Measurements from ENCODE around the gene MACROD2.

Gene MACROD2

DNA sequence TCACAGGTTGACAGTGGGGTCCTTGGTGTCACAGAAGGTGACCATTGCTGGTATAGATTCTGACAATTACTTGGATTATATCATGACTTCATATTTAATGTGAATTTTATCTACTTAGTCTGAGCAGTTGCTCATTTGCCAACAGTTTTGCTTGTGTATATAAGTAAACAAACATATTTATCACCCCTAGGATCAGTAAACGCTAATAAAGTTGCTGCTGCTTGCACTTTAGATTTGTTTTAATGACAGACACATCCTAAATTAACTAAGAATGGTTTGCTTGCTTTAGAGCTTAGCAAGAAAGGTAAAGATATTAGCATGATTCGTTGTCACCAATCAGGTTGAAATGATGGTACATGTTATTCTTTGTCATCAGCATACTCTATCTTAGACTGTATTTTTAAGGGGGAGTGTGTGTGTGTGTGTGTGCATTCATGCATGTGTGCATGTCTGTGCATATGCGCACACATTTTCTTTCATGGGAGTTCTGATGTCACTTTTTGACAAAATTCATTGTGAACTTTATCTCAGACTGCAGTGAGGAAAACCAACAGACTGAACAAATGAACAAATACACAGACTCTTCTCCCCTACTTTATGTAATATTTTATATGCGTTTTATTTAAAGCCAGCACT, 1124.7 kb downstream of the MACROD2 start (continued):
- TF ChIP-seq ZNF146 (tag by site-specific recombination; IDR thresholded peaks at IDR 0.05) (no peak), ZNF501 (tag by site-specific recombination; IDR thresholded peaks at IDR 0.05) (no peak), SETDB1 (IDR thresholded peaks at IDR 0.05; ENCODE audit: insufficient read length, low read length) (no peak), BCL11B (tag by site-specific recombination; IDR thresholded peaks at IDR 0.05; ENCODE audit: low read depth) (no peak)

DNA sequence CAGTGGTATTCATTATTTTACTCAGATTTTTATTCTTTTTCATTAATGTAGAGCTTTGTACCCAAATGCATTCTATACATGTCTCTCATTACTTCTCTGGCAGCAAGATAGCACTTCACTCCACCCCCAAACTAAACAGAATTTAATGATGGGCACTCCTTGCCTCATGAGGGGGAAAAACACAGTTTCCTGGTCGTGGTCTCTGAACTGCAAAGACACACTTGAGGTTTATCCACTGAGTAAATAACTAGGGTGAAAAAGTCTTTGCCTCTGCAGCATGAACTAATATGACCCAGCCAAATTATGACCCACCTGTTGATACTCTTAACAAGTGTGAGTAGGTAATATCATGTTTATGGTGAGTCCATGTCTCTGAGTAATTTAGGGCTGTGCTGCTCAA, 1127.3 kb downstream of the MACROD2 start:
- CTCF ChIA-PET = interaction anchor here (0.7 kb wide), 1 partner anchor 146 kb away, joined by 3 read pairs; no protein-coding TSS in a partner anchor
- no peak overlapping the region for H3K27ac ChIP-seq (ENCODE audit: extremely low read depth, low read depth, low read length)
- POLR2A ChIA-PET = no interaction called here
- no peaks in the 10 kb centered on the region for H3K36me3 ChIP-seq (ENCODE audit: control insufficient read depth in 2 of 2, insufficient read depth in 1 of 2, low read length in 2 of 2)
- no peak for TF ChIP-seq ZNF660 (tag by site-specific recombination; IDR thresholded peaks at IDR 0.05)
- TF ChIP-seq SCRT2 (tag by site-specific recombination; IDR thresholded peaks at IDR 0.05) = peak; percentile 65
- no peak for TF ChIP-seq ZNF621 (tag by site-specific recombination; IDR thresholded peaks at IDR 0.05)
- TF ChIP-seq ZNF585B (tag by site-specific recombination; IDR thresholded peaks at IDR 0.05) = no peak
- no peaks in the 10 kb centered on the region for H3K4me1 ChIP-seq (ENCODE audit: control insufficient read depth, insufficient read depth, low read length)
- H3K9me3 ChIP-seq (ENCODE audit: control insufficient read depth, insufficient read depth, low read depth, low read length) = no peaks in the 10 kb centered on the region
- H3K4me3 ChIP-seq (ENCODE audit: low read depth, low read length) = no peak overlapping the region

DNA sequence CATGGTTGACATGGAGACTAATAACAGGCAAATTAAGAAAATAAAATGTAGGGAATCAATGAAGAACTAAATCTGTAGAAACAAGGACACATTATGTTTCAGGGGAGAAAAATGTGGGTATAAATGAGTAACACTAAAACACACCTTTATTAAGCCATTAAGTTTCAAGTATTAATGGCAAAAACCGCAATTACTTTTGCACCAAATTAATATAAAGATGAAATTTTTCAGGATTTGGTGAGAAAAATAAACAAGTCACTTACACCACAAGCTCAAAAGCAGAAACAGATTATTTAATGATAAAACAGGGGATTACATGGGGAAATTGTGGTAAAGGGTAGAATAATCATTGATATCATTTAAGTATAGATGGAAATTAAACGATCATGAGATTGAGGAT, 1135.9 kb downstream of the MACROD2 start:
- no peaks in the 10 kb centered on the region for H3K9me3 ChIP-seq (ENCODE audit: control insufficient read depth, insufficient read depth, low read depth, low read length)
- H3K4me3 ChIP-seq (ENCODE audit: low read depth, low read length) = no peak overlapping the region
- no peak overlapping the region for H3K27ac ChIP-seq (ENCODE audit: extremely low read depth, low read depth, low read length)
- POLR2A ChIA-PET = no interaction called here
- CTCF ChIA-PET = no interaction called here
- no peaks in the 10 kb centered on the region for H3K36me3 ChIP-seq (ENCODE audit: control insufficient read depth in 2 of 2, insufficient read depth in 1 of 2, low read length in 2 of 2)
- TF ChIP-seq SETDB1 (IDR thresholded peaks at IDR 0.05; ENCODE audit: insufficient read length, low read length) = no peak
- no peak for TF ChIP-seq ZNF248 (tag by site-specific recombination; IDR thresholded peaks at IDR 0.05)
- no peak for TF ChIP-seq ZNF571 (tag by site-specific recombination; IDR thresholded peaks at IDR 0.05)
- TF ChIP-seq ZNF175 (tag by site-specific recombination; IDR thresholded peaks at IDR 0.05) = no peak
- no peak for TF ChIP-seq ZNF214 (tag by site-specific recombination; IDR thresholded peaks at IDR 0.05; ENCODE audit: borderline replicate concordance)
- TF ChIP-seq ZNF132 (tag by site-specific recombination; IDR thresholded peaks at IDR 0.05; ENCODE audit: borderline replicate concordance) = no peak
- no peak for TF ChIP-seq ZNF623 (tag by site-specific recombination; IDR thresholded peaks at IDR 0.05)
- TF ChIP-seq ZNF555 (tag by site-specific recombination; conservative IDR thresholded peaks at IDR 0.05) = no peak
- no peak for TF ChIP-seq ZNF558 (tag by site-specific recombination; IDR thresholded peaks at IDR 0.05)
- no peak for TF ChIP-seq ZNF155 (tag by site-specific recombination; IDR thresholded peaks at IDR 0.05)
- TF ChIP-seq, protein P1, sequence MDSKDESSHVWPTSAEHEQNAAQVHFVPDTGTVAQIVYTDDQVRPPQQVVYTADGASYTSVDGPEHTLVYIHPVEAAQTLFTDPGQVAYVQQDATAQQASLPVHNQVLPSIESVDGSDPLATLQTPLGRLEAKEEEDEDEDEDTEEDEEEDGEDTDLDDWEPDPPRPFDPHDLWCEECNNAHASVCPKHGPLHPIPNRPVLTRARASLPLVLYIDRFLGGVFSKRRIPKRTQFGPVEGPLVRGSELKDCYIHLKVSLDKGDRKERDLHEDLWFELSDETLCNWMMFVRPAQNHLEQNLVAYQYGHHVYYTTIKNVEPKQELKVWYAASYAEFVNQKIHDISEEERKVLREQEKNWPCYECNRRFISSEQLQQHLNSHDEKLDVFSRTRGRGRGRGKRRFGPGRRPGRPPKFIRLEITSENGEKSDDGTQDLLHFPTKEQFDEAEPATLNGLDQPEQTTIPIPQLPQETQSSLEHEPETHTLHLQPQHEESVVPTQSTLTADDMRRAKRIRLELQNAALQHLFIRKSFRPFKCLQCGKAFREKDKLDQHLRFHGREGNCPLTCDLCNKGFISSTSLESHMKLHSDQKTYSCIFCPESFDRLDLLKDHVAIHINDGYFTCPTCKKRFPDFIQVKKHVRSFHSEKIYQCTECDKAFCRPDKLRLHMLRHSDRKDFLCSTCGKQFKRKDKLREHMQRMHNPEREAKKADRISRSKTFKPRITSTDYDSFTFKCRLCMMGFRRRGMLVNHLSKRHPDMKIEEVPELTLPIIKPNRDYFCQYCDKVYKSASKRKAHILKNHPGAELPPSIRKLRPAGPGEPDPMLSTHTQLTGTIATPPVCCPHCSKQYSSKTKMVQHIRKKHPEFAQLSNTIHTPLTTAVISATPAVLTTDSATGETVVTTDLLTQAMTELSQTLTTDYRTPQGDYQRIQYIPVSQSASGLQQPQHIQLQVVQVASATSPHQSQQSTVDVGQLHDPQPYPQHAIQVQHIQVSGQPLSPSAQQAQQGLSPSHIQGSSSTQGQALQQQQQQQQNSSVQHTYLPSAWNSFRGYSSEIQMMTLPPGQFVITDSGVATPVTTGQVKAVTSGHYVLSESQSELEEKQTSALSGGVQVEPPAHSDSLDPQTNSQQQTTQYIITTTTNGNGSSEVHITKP (tag by site-specific recombination; IDR thresholded peaks at IDR 0.05) = no peak
- no peak for TF ChIP-seq ZBTB7A (tag by site-specific recombination; IDR thresholded peaks at IDR 0.05; ENCODE audit: low read depth)
- TF ChIP-seq MZF1 (tag by site-specific recombination; IDR thresholded peaks at IDR 0.05; ENCODE audit: borderline replicate concordance) = no peak
- TF ChIP-seq ZNF791 (tag by site-specific recombination; IDR thresholded peaks at IDR 0.05) = no peak
- TF ChIP-seq ZNF664 (tag by site-specific recombination; IDR thresholded peaks at IDR 0.05) = no peak
- TF ChIP-seq ZFP69B (tag by site-specific recombination; IDR thresholded peaks at IDR 0.05) = no peak
- H3K4me1 ChIP-seq (ENCODE audit: control insufficient read depth, insufficient read depth, low read length) = no peaks in the 10 kb centered on the region
